ENCODE results near the gene OPRL1. TPM values are rescaled to one million over a fixed set of nuclear protein-coding genes. Genes with fewer than 3 reads are reported as not detected.

OPRL1 gene
- total and polyA plus RNA-seq, 2 donors (not counting 1 experiment from before 2014, with no cell fraction given), result 3.5 to 6.2 TPM

GRCh38 chr20:64077876-64078551 is 1.9 kb upstream of the OPRL1 start:
- DNase-seq (peak; percentile 88), ATAC-seq (ENCODE audit: low read depth) (peak; percentile 50)
- peak overlapping the region; percentile 96 for H3K4me2 ChIP-seq (replicated peaks; ENCODE audit: low read depth, low read length, poor library complexity, severe bottlenecking)
- H3K79me2 ChIP-seq (ENCODE audit: control insufficient read depth, insufficient read depth, low read length), result peaks cover 20% of the 10 kb centered on the region
- H3K36me3 ChIP-seq (replicated peaks in 1 of 2; ENCODE audit: control extremely low read depth in 1 of 2, control insufficient read depth in 1 of 2, extremely low read depth in 1 of 2, insufficient read depth in 2 of 2, low read length in 1 of 2), result peaks cover 0 to 34% of the 10 kb centered on the region in 2 experiments
- Mint-ChIP-seq H3K27ac (peak overlapping the region; percentile 92), H3K4me3 (peak overlapping the region; percentile 87), H3K27me3 (no peaks in the 10 kb centered on the region), H3K4me1 (peaks cover 55% of the 10 kb centered on the region), H3K9me3 (ENCODE audit: insufficient read depth) (no peaks in the 10 kb centered on the region)
- H3K9me3 ChIP-seq (ENCODE audit: control extremely low read depth in 1 of 3, control insufficient read depth in 2 of 3, insufficient read depth in 1 of 3, low read length in 2 of 3), result no peaks in the 10 kb centered on the region
- peak overlapping the region; percentile 77 to 83 for H3K27ac ChIP-seq (ENCODE audit: low read length in 2 of 2)
- H3K4me3 ChIP-seq (ENCODE audit: control extremely low read depth in 1 of 5, extremely low read depth in 1 of 5, insufficient read depth in 1 of 5, low read depth in 2 of 5, low read length in 4 of 5), result peak overlapping the region; percentile 80 to 98 (median 96)
- intact Hi-C loops (cut with micrococcal nuclease), result loop anchor here (2.0 to 5.0 kb wide), 3 partner anchors 121 to 213 kb away; partner anchors contain the start of genes PCMTD2, TPD52L2 and UCKL1
- H3K9ac ChIP-seq (ENCODE audit: low read length), result peak overlapping the region; percentile 85
- ChIA-PET CTCF (interaction anchor here (0.9 to 11.8 kb wide), 11 partner anchors 8 to 97 kb away, joined by 3 to 220 read pairs (median 4); partner anchors contain the start of genes PRPF6 and TCEA2), POLR2A (interaction anchor here (0.6 to 5.5 kb wide), 12 partner anchors 9 to 525 kb away, joined by 3 to 55 read pairs (median 6); partner anchors contain the start of genes NPBWR2, RTEL1 and TCEA2)
- H4K20me1 ChIP-seq (ENCODE audit: control insufficient read depth, insufficient read depth, low read length, poor library complexity, severe bottlenecking), result peaks cover 60% of the 10 kb centered on the region
- 0% methylated on average over 12 of the region's 15 CpGs for WGBS (ENCODE audit: insufficient coverage)
- H3K27me3 ChIP-seq (replicated peaks in 1 of 4; ENCODE audit: control extremely low read depth in 1 of 4, control insufficient read depth in 3 of 4, insufficient read depth in 4 of 4, low read length in 3 of 4), result no peaks in the 10 kb centered on the region
- peaks cover 37 to 71% of the 10 kb centered on the region in 2 donors for H3K4me1 ChIP-seq (ENCODE audit: control insufficient read depth in 2 of 2, insufficient read depth in 2 of 2, low read length in 2 of 2)
- H2AFZ ChIP-seq (ENCODE audit: insufficient read depth, low read depth, low read length, poor library complexity, severe bottlenecking), result no peak overlapping the region
- no peak for TF ChIP-seq EZH2 (IDR thresholded peaks at IDR 0.05; ENCODE audit: borderline replicate concordance, insufficient read depth, low read depth, low read length, poor library complexity, severe bottlenecking)

- Histone ChIP-seq H3K4me2 (replicated peaks; ENCODE audit: low read depth, low read length, poor library complexity, severe bottlenecking) (peak overlapping the region; percentile 96), H3K9ac (ENCODE audit: low read length) (peak overlapping the region; percentile 85), H3K79me2 (ENCODE audit: control insufficient read depth, insufficient read depth, low read length) (peaks cover 20% of the 10 kb centered on the region), H3K4me1 (ENCODE audit: control insufficient read depth in 2 of 2, insufficient read depth in 2 of 2, low read length in 2 of 2) (peaks cover 41 to 76% of the 10 kb centered on the region in 2 donors), H3K27me3 (replicated peaks in 1 of 4; ENCODE audit: control extremely low read depth in 1 of 4, control insufficient read depth in 3 of 4, insufficient read depth in 4 of 4, low read length in 3 of 4) (no peaks in the 10 kb centered on the region), H3K9me3 (ENCODE audit: control extremely low read depth in 1 of 3, control insufficient read depth in 2 of 3, insufficient read depth in 1 of 3, low read length in 2 of 3) (no peaks in the 10 kb centered on the region), H4K20me1 (ENCODE audit: control insufficient read depth, insufficient read depth, low read length, poor library complexity, severe bottlenecking) (peaks cover 52% of the 10 kb centered on the region), H2AFZ (ENCODE audit: insufficient read depth, low read depth, low read length, poor library complexity, severe bottlenecking) (peak overlapping the region; percentile 41), H3K27ac (ENCODE audit: low read length in 2 of 2) (peak overlapping the region; percentile 77 to 83), H3K36me3 (replicated peaks in 1 of 2; ENCODE audit: control extremely low read depth in 1 of 2, control insufficient read depth in 1 of 2, extremely low read depth in 1 of 2, insufficient read depth in 2 of 2, low read length in 1 of 2) (peaks cover 0 to 25% of the 10 kb centered on the region in 2 experiments), H3K4me3 (ENCODE audit: control extremely low read depth in 1 of 5, extremely low read depth in 1 of 5, insufficient read depth in 1 of 5, low read depth in 2 of 5, low read length in 4 of 5) (peak overlapping the region; percentile 80 to 98 (median 96))
- no peak for TF ChIP-seq EZH2 (IDR thresholded peaks at IDR 0.05; ENCODE audit: borderline replicate concordance, insufficient read depth, low read depth, low read length, poor library complexity, severe bottlenecking)
- TF ChIP-seq CTCF (IDR thresholded peaks at IDR 0.05), result no peak
- CTCF ChIA-PET, result interaction anchor here (0.6 to 11.8 kb wide), 11 partner anchors 10 to 99 kb away, joined by 3 to 220 read pairs (median 4); partner anchors contain the start of genes NPBWR2 and SAMD10
- Mint-ChIP-seq H3K4me3 (peak overlapping the region; percentile 87), H3K9me3 (ENCODE audit: insufficient read depth) (no peaks in the 10 kb centered on the region), H3K27ac (peak overlapping the region; percentile 92), H3K4me1 (peaks cover 57% of the 10 kb centered on the region), H3K27me3 (no peaks in the 10 kb centered on the region)
- intact Hi-C loops (cut with micrococcal nuclease), result loop anchor here (1.0 to 5.0 kb wide), 4 partner anchors 16 to 178 kb away; partner anchors contain the start of genes PCMTD2, TCEA2 and UCKL1
- no peak for ATAC-seq (ENCODE audit: low read depth)
- no peak for DNase-seq
- WGBS (ENCODE audit: insufficient coverage), result 0% methylated on average over 1 of the region's 4 CpGs
- POLR2A ChIA-PET, result interaction anchor here (0.6 to 5.5 kb wide), 10 partner anchors 10 to 332 kb away, joined by 3 to 55 read pairs (median 6); partner anchors contain the start of genes NPBWR2 and TCEA2
Measured at GRCh38 chr20:64078934-64079272, 979 bp upstream of the OPRL1 start.

All from B cell (primary cell).